ENCODE results near the gene MAP2K5.

Gene MAP2K5

GRCh38 chr15:67777773-67778172 is 235.3 kb downstream of the MAP2K5 start:
- ChIA-PET POLR2A (ENCODE audit: low non-redundant PET) (no interaction called here), CTCF (interaction anchor here (0.6 kb wide), 1 partner anchor 13 kb away, joined by 3 read pairs; no protein-coding TSS in a partner anchor)
- TF ChIP-seq, protein P1, sequence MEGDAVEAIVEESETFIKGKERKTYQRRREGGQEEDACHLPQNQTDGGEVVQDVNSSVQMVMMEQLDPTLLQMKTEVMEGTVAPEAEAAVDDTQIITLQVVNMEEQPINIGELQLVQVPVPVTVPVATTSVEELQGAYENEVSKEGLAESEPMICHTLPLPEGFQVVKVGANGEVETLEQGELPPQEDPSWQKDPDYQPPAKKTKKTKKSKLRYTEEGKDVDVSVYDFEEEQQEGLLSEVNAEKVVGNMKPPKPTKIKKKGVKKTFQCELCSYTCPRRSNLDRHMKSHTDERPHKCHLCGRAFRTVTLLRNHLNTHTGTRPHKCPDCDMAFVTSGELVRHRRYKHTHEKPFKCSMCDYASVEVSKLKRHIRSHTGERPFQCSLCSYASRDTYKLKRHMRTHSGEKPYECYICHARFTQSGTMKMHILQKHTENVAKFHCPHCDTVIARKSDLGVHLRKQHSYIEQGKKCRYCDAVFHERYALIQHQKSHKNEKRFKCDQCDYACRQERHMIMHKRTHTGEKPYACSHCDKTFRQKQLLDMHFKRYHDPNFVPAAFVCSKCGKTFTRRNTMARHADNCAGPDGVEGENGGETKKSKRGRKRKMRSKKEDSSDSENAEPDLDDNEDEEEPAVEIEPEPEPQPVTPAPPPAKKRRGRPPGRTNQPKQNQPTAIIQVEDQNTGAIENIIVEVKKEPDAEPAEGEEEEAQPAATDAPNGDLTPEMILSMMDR (conservative IDR thresholded peaks at IDR 0.05; ENCODE audit: low read depth), result no peak
- no peak overlapping the region for H3K27ac ChIP-seq
- DNase-seq (ENCODE audit: low spot score), result no peak

- no peak overlapping the region for H3K27ac ChIP-seq
- ChIA-PET CTCF (interaction anchor here (0.8 kb wide), 1 partner anchor 8 kb away, joined by 4 read pairs; no protein-coding TSS in a partner anchor), POLR2A (ENCODE audit: low non-redundant PET) (no interaction called here)
- DNase-seq (ENCODE audit: low spot score), result no peak
- TF ChIP-seq, protein P1 (conservative IDR thresholded peaks at IDR 0.05; ENCODE audit: low read depth), result no peak
Measured at GRCh38 chr15:67778968-67779548, 236.6 kb downstream of the MAP2K5 start.

DNA sequence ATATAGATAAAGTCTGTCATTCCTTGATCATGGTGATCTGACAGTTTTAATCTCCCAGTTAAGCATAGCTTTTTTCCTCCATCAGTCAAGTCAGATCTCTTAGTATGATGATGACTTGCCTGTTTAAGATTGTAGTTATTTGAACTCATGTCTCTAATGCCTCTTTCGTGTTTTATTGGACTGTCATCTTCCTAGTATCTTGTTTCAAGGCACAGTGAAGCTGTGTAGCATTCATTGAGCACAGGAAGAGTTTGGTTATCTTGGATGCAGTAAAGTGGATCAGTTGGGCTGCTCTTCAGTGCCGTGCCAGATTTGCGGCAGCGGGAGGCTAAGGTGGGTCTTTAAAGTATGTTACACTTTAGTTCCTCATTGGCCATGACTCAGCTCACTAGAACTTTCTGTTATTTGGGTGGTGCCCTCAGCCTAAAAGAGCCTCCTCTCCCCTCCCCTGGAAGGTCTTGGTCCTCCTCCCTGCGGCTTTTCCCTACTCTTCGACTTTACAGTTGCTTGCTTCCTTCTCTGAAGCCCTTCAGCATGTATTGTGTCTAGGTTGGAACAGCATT is 237.1 kb downstream of the MAP2K5 start:
- CTCF ChIA-PET, result interaction anchor here (0.5 to 1.4 kb wide), 4 partner anchors 8 to 459 kb away, joined by 3 to 4 read pairs (median 4); no protein-coding TSS in a partner anchor
- no peak overlapping the region for H3K27ac ChIP-seq
- TF ChIP-seq, protein P1 (conservative IDR thresholded peaks at IDR 0.05; ENCODE audit: low read depth), result no peak
- no peak for DNase-seq (ENCODE audit: low spot score)
- POLR2A ChIA-PET (ENCODE audit: low non-redundant PET), result no interaction called here

- CTCF ChIA-PET, result interaction anchor here (0.5 to 1.4 kb wide), 2 partner anchors 10 to 64 kb away, joined by 3 to 6 read pairs; no protein-coding TSS in a partner anchor
- no peak overlapping the region for H3K27ac ChIP-seq
- POLR2A ChIA-PET (ENCODE audit: low non-redundant PET), result no interaction called here
- no peak for DNase-seq (ENCODE audit: low spot score)
- TF ChIP-seq, protein P1 (conservative IDR thresholded peaks at IDR 0.05; ENCODE audit: low read depth), result no peak
Measured at GRCh38 chr15:67781061-67781460, 238.6 kb downstream of the MAP2K5 start.

DNA sequence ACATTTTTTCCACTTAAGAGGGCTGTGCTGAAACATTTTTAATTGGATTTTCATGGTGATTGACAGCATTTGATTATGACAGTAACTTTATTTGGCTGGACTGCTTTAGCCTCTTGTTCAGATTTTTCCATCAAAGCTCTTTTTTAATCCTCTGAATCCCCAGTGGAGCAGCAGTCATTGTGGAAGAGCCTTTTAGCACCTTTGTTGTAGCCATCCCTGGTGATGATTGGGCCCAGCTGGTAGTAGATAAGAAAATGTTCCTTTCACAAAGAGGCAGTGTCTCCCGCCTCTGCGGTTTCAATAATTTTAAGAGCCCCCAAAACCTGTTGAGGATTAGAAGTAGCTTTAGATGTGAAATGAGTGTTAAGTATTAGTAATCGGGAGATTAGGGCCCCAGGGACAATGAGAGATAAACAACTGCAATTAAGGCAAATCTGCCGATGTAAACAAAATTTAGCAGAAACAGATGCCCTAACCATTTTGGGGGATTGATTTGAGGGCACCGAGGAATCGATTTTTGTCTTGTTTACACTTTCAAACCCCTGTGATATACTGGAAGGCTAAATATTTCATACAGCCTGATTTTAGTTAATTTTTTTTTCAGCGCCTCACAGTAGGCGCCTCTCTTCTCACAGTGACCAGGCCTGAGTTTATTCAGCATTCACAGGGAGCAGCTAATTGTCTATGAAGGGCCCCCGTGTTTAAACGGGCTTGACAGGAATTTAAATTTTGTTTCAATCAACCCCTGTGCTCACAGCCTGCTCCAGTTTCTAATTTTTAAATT is 239.6 kb downstream of the MAP2K5 start:
- no peak overlapping the region for H3K27ac ChIP-seq
- ChIA-PET CTCF (no interaction called here), POLR2A (ENCODE audit: low non-redundant PET) (no interaction called here)
- TF ChIP-seq, protein P1 (conservative IDR thresholded peaks at IDR 0.05; ENCODE audit: low read depth), result no peak
- DNase-seq (ENCODE audit: low spot score), result no peak

- DNase-seq (ENCODE audit: low spot score), result no peak
- TF ChIP-seq, protein P1 (conservative IDR thresholded peaks at IDR 0.05; ENCODE audit: low read depth), result no peak
- POLR2A ChIA-PET (ENCODE audit: low non-redundant PET), result no interaction called here
- no peak overlapping the region for H3K27ac ChIP-seq
- CTCF ChIA-PET, result no interaction called here
Measured at GRCh38 chr15:67782691-67782991, 240.1 kb downstream of the MAP2K5 start.

Data from RWPE1 (cell line).